Panc1 (cell line): Measurements from ENCODE around the gene HGF. TPM values are rescaled to one million over a fixed set of nuclear protein-coding genes. Genes with fewer than 3 reads are reported as not detected.

ENCODE experiments used
- ATAC-seq: fragments of 200-7000 bp; cut with Tn5 transposase; 2 replicates; pipeline ENCODE4 v1.9.1; 2020; ENCODE audit warnings: mild to moderate bottlenecking, moderate library complexity
- BruUV-seq: library from RNA; stranded (reverse); fragments of 400-500 nt; replicated peaks from 2 replicates; lab custom pipeline; 2021; lab: Mats Ljungman, UMichigan
- CTCF ChIA-PET: fragments of 300-600 bp; sonication (Branson Sonifier 250); formaldehyde crosslinking; loops from one replicate; lab custom pipeline; 2022; ENCODE audit warnings: antibody characterized with exemption; lab: Charles Lee
- POLR2A ChIA-PET: fragments of 300-600 bp; sonication (Branson Sonifier 250); formaldehyde crosslinking; loops from one replicate; lab custom pipeline; 2022; ENCODE audit warnings: antibody characterized with exemption; lab: Charles Lee
- DNase-seq: peaks from one replicate; pipeline ENCODE4 v3.0.0-alpha.2; 2010; ENCODE audit warnings: low read depth, low spot score
- H3K27ac ChIP-seq: 2 replicates; pipeline ENCODE4 v1.5.1; 2011; ENCODE audit warnings: mild to moderate bottlenecking, low read length, inconsistent platforms
- H3K27me3 ChIP-seq: fragments of 200-500 bp; sonication (Bioruptor generic); 2 replicates; pipeline ENCODE4 v1.6.0; 2014; ENCODE audit warnings: low read length, inconsistent platforms; ENCODE audit not compliant: control insufficient read depth, insufficient read depth
- H3K36me3 ChIP-seq: fragments of 200-500 bp; sonication (Bioruptor generic); 2 replicates; pipeline ENCODE4 v1.5.1; 2014; ENCODE audit warnings: inconsistent platforms, mild to moderate bottlenecking, low read length, moderate library complexity; ENCODE audit not compliant: control insufficient read depth, insufficient read depth
- H3K4me1 ChIP-seq: 2 replicates; pipeline ENCODE4 v1.5.1; 2011; ENCODE audit warnings: inconsistent platforms, mild to moderate bottlenecking, low read length, moderate library complexity; ENCODE audit not compliant: control insufficient read depth, insufficient read depth
- H3K4me3 ChIP-seq, 2 experiments: 2 replicates each; pipeline ENCODE4 v1.5.1; 2011 to 2012; ENCODE audit warnings: low read depth in 2 of 2, low read length in 2 of 2, mild to moderate bottlenecking in 2 of 2, inconsistent platforms in 1 of 2, moderate library complexity in 1 of 2
- H3K9me3 ChIP-seq: fragments of 200-500 bp; sonication (Bioruptor generic); 2 replicates; pipeline ENCODE4 v1.5.1; 2014; ENCODE audit warnings: low read depth, mild to moderate bottlenecking, inconsistent platforms, low read length, moderate library complexity; ENCODE audit not compliant: control insufficient read depth, insufficient read depth
- CTCF ChIP-seq: fragments of 450-650 bp; IDR thresholded peaks from 2 replicates; pipeline ENCODE4 v1.5.1; 2017; ENCODE audit warnings: mild to moderate bottlenecking
- POLR2AphosphoS5 ChIP-seq: IDR thresholded peaks from 2 replicates; pipeline ENCODE4 v1.6.1; 2012; ENCODE audit warnings: mild to moderate bottlenecking, low read depth, low read length, moderate library complexity
- SIN3A ChIP-seq: IDR thresholded peaks from 2 replicates; pipeline ENCODE4 v1.6.1; 2012; ENCODE audit warnings: low read depth, mild to moderate bottlenecking, low read length, moderate library complexity, borderline replicate concordance; ENCODE audit not compliant: insufficient read depth
- TCF7L2 ChIP-seq: IDR thresholded peaks from 2 replicates; pipeline ENCODE4 v1.6.1; 2011; ENCODE audit warnings: mild to moderate bottlenecking, low read depth, low read length, inconsistent platforms
- in situ Hi-C: cut with HindIII; loops from 2 replicates; pipeline ENCODE4 v1.10.0; 2016; ENCODE audit warnings: low sequenced_read_pairs, low pct_unique_long_range_greater_than_20kb
- intact Hi-C: fragments of 100-400 bp; cut with micrococcal nuclease; formaldehyde crosslinking; loops from one replicate; pipeline ENCODE4 v1.10.0; 2022; ENCODE audit not compliant: unreplicated experiment
- total RNA-seq: library from RNA; stranded (reverse); gene quantifications from one replicate; pipeline ENCODE4 v1.2.1, GENCODE V29; 2021; ENCODE audit not compliant: unreplicated experiment
- TF ChIP-seq, protein P1 (sequence below), 2 experiments: IDR thresholded peaks; 2 replicates each; pipeline ENCODE4 v1.6.1; 2011 to 2012; ENCODE audit warnings: low read depth in 2 of 2, control low read depth in 1 of 2, low read length in 1 of 2, mild to moderate bottlenecking in 1 of 2, moderate library complexity in 1 of 2; ENCODE audit not compliant: insufficient read depth in 1 of 2

HGF gene
- total RNA-seq, 1 experiment from 2014 or later, result 0.49 TPM

GRCh38 chr7:81744389-81744788 lies 25.5 kb downstream of the HGF start:
- no peak for DNase-seq
- BruUV-seq, result no TSS peak
- no peaks in the 10 kb centered on the region for H3K27me3 ChIP-seq
- POLR2A ChIA-PET, result no interaction called here
- no peak for ATAC-seq
- no peaks in the 10 kb centered on the region for H3K4me1 ChIP-seq
- no peaks in the 10 kb centered on the region for H3K9me3 ChIP-seq
- H3K27ac ChIP-seq, result no peak overlapping the region
- TF ChIP-seq POLR2AphosphoS5 (no peak), TCF7L2 (no peak), SIN3A (no peak), CTCF (no peak)
- TF ChIP-seq, protein P1, sequence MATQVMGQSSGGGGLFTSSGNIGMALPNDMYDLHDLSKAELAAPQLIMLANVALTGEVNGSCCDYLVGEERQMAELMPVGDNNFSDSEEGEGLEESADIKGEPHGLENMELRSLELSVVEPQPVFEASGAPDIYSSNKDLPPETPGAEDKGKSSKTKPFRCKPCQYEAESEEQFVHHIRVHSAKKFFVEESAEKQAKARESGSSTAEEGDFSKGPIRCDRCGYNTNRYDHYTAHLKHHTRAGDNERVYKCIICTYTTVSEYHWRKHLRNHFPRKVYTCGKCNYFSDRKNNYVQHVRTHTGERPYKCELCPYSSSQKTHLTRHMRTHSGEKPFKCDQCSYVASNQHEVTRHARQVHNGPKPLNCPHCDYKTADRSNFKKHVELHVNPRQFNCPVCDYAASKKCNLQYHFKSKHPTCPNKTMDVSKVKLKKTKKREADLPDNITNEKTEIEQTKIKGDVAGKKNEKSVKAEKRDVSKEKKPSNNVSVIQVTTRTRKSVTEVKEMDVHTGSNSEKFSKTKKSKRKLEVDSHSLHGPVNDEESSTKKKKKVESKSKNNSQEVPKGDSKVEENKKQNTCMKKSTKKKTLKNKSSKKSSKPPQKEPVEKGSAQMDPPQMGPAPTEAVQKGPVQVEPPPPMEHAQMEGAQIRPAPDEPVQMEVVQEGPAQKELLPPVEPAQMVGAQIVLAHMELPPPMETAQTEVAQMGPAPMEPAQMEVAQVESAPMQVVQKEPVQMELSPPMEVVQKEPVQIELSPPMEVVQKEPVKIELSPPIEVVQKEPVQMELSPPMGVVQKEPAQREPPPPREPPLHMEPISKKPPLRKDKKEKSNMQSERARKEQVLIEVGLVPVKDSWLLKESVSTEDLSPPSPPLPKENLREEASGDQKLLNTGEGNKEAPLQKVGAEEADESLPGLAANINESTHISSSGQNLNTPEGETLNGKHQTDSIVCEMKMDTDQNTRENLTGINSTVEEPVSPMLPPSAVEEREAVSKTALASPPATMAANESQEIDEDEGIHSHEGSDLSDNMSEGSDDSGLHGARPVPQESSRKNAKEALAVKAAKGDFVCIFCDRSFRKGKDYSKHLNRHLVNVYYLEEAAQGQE (IDR thresholded peaks at IDR 0.05; ENCODE audit: insufficient read depth in 1 of 2, low read depth in 2 of 2, low read length in 1 of 2), result no peak
- in situ Hi-C loops (no loop called here), intact Hi-C loops (no loop called here)
- H3K4me3 ChIP-seq, result no peak overlapping the region
- CTCF ChIA-PET, result no interaction called here
- no peaks in the 10 kb centered on the region; the same call in 1 of the 2 replicates for H3K36me3 ChIP-seq

- no peaks in the 10 kb centered on the region for H3K27me3 ChIP-seq
- in situ Hi-C loops (no loop called here), intact Hi-C loops (no loop called here)
- BruUV-seq, result no TSS peak
- ChIA-PET CTCF (no interaction called here), POLR2A (no interaction called here)
- no peak overlapping the region for H3K27ac ChIP-seq
- DNase-seq, result no peak
- no peaks in the 10 kb centered on the region for H3K36me3 ChIP-seq
- TF ChIP-seq SIN3A (no peak), TCF7L2 (no peak), POLR2AphosphoS5 (no peak), CTCF (no peak)
- TF ChIP-seq, protein P1 (IDR thresholded peaks at IDR 0.05; ENCODE audit: insufficient read depth in 1 of 2, low read depth in 2 of 2, low read length in 1 of 2), result no peak
- no peaks in the 10 kb centered on the region for H3K9me3 ChIP-seq
- ATAC-seq, result no peak
- no peaks in the 10 kb centered on the region for H3K4me1 ChIP-seq
- no peak overlapping the region for H3K4me3 ChIP-seq
Measured at GRCh38 chr7:81743665-81744064, 26.2 kb downstream of the HGF start.
